GM06990 (cell line): ENCODE measurements around the gene TXNRD1.

Experiments used
- DNase-seq: peaks from one replicate; pipeline ENCODE4 v3.0.0-alpha.2; 2011; ENCODE audit not compliant: insufficient read length; ENCODE audit errors: extremely low read depth
- H3K27me3 ChIP-seq: replicated peaks from 2 replicates; pipeline ENCODE4 v1.6.0; 2011; ENCODE audit warnings: low read length; ENCODE audit not compliant: control insufficient read depth, insufficient read depth
- H3K36me3 ChIP-seq: 2 replicates; pipeline ENCODE4 v1.5.1; 2011; ENCODE audit warnings: low read length; ENCODE audit not compliant: control insufficient read depth, insufficient read depth
- H3K4me3 ChIP-seq: replicated peaks from 2 replicates; pipeline ENCODE4 v1.5.1; 2011; ENCODE audit warnings: low read depth, mild to moderate bottlenecking, control low read depth, low read length
- TF ChIP-seq, protein P1 (sequence below): IDR thresholded peaks from 2 replicates; pipeline ENCODE4 v1.5.1; 2011; ENCODE audit warnings: low read length, control low read depth, mild to moderate bottlenecking, inconsistent platforms; ENCODE audit not compliant: insufficient read depth, poor library complexity, severe bottlenecking

Gene TXNRD1

DNA sequence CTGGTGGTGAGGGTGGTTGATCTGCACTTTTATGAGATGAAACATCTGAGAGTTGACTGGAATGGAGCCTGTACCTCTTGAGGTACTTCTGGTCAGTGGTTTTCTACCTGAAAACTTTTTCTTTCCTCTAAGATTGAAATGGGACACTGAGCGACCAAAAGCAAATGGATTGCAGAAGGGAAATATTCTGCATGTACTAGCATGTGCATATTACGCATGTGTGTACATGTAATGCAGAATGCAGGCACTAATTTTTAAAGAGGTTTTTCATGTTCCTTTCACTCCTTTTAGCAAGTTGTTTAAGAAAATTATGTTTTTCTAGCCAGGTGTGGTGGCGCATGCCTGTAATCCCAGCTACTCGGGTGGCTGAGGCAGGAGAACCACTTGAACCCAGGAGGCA lies 59.2 kb downstream of the TXNRD1 start:
- Histone ChIP-seq H3K36me3 (no peaks in the 10 kb centered on the region), H3K27me3 (no peaks in the 10 kb centered on the region), H3K4me3 (no peak overlapping the region)
- DNase-seq, result no peak
- TF ChIP-seq, protein P1, sequence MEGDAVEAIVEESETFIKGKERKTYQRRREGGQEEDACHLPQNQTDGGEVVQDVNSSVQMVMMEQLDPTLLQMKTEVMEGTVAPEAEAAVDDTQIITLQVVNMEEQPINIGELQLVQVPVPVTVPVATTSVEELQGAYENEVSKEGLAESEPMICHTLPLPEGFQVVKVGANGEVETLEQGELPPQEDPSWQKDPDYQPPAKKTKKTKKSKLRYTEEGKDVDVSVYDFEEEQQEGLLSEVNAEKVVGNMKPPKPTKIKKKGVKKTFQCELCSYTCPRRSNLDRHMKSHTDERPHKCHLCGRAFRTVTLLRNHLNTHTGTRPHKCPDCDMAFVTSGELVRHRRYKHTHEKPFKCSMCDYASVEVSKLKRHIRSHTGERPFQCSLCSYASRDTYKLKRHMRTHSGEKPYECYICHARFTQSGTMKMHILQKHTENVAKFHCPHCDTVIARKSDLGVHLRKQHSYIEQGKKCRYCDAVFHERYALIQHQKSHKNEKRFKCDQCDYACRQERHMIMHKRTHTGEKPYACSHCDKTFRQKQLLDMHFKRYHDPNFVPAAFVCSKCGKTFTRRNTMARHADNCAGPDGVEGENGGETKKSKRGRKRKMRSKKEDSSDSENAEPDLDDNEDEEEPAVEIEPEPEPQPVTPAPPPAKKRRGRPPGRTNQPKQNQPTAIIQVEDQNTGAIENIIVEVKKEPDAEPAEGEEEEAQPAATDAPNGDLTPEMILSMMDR, result no peak

DNA sequence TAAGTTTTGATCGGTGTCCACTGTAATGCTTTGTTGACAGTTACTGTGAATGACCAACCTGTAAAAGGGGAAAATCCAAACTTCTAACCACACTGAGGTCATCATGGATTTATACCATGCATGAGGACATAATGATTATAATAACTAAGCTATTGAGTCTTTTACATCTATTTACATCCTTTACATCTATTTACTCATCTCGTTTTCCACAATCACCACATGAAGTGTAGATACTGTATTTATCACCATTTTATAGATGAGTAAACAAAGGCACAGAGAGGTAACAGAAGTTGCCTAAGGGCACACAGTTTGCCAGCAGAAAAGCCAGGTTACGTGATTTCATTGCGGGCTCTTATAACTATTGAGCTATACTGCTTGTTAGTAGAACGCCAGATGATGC lies 60.1 kb downstream of the TXNRD1 start:
- Histone ChIP-seq H3K27me3 (no peaks in the 10 kb centered on the region), H3K36me3 (no peaks in the 10 kb centered on the region), H3K4me3 (no peak overlapping the region; the same call in 1 of the 2 replicates)
- TF ChIP-seq, protein P1, result no peak
- DNase-seq, result no peak

DNA sequence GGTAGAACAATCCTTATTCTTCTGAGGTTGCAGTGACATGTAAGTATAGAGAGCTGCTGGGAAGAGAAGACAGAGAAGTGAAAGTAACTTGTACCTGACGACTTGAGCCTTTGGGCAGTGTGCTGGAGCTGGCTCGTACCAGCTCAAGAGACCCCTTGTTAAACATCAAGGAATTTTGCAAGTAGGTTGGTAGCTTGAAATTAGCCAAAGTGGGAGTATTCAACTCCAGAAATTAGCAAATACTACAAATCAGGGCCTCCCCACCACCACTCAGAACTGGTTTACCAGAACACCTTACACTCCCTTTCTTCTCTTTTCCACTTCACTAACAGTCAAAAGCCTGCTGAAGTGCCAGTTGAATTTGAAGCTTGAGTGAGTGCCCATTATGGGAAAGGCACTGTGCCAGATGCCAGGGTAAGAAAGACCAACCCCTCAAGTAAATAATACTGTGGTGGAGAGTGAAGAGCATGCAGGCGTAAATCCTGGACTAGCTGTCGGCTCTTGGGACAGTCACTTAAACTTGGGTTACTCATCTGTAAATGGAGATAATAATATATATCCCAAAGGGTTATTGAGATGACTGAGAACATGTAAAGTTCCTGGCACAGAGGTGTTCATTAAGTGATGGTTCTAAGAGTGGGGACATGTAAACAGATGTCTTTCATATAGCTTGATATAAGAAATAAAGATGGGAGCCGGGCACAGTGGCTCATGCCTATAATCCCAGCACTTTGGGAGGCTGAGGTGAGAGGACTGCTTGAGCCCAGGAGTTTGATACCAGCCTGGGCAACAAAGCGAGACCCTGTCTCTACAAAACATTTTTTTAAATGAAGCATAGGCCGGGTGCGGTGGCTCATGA lies 60.9 kb downstream of the TXNRD1 start:
- TF ChIP-seq, protein P1, result no peak
- H3K4me3 ChIP-seq, result peak overlapping the region; percentile 57
- no peak for DNase-seq
- no peaks in the 10 kb centered on the region for H3K27me3 ChIP-seq
- H3K36me3 ChIP-seq, result no peaks in the 10 kb centered on the region

DNA sequence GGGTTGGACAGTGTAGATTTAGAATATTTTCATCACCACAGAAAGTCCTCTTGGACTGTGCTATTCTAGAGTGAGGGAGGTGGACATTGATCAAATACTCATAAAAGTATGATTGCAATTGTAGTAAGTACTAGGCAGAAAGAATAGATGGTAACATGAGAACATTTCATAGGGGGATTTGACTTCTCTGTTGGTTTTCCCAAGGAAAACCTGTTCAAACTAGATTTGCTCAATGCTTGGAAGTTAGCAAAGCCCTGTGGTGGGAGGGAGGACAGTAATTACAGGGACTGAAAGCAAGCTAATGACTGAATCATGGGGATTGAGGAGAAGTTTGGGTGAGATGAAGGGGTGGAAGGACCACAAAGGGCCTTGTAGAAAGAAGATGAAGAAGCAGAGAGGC lies 63.6 kb downstream of the TXNRD1 start:
- Histone ChIP-seq H3K27me3 (no peaks in the 10 kb centered on the region), H3K36me3 (no peaks in the 10 kb centered on the region), H3K4me3 (no peak overlapping the region)
- no peak for DNase-seq
- TF ChIP-seq, protein P1, result no peak

DNA sequence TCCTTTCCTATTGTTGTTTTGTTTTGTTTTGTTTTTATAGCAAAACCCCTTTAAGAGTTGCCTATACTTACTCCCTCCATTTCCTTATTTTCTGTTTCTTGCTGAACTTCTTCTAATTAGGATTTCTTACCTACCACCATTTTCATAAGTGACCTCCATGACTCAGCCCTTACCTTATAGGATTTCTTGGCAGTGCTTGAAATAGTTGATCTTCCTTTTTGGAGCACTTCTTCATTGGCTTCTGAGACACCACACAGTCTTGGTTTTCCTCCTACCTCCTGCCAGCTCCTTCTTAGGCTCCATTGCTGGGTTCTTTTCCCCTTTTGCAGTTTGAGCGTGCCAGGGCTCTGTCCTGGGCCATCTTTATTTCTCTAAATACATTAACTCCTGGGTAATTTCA lies 64.5 kb downstream of the TXNRD1 start:
- H3K4me3 ChIP-seq, result no peak overlapping the region
- DNase-seq, result no peak
- TF ChIP-seq, protein P1, result no peak
- H3K27me3 ChIP-seq, result no peaks in the 10 kb centered on the region
- H3K36me3 ChIP-seq, result no peaks in the 10 kb centered on the region
